ENCODE results near the gene COBL.

The COBL gene

DNA sequence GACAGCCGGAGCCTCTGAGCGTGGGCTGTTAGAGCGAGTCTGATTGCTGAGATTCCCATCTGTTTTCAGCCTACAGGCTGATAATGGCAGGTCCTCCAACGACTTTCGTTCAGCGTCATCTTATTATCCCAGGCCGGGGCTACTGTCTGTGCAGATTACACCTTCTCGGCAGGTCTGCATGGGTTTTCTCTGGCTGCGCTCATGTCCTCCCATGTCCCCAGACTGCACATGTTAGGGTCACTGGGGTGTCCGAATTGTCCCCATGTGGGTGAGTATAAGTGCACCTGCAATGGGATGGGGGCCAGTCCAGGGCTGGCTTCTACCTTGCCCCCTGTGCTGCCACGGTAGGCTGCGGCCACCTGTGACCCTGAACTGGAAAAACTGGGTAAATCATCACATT lies 257.8 kb downstream of the COBL start:
- no peaks in the 10 kb centered on the region for H3K36me3 ChIP-seq (ENCODE audit: control insufficient read depth, low read length)
- H4K20me1 ChIP-seq (ENCODE audit: control insufficient read depth, insufficient read depth, low read depth, low read length): no peaks in the 10 kb centered on the region
- H3K4me1 ChIP-seq (ENCODE audit: control insufficient read depth, low read length): no peaks in the 10 kb centered on the region
- H3F3A ChIP-seq (ENCODE audit: control insufficient read depth, insufficient read depth): no peaks in the 10 kb centered on the region
- H3K27ac ChIP-seq (ENCODE audit: low read depth, low read length): no peak overlapping the region
- no peaks in the 10 kb centered on the region for H3K27me3 ChIP-seq (ENCODE audit: control insufficient read depth, low read length)
- H3K4me3 ChIP-seq (ENCODE audit: low read length): no peak overlapping the region
- H3K9me2 ChIP-seq (replicated peaks; ENCODE audit: control insufficient read depth, low read length): no peaks in the 10 kb centered on the region
- TF ChIP-seq, protein P1, sequence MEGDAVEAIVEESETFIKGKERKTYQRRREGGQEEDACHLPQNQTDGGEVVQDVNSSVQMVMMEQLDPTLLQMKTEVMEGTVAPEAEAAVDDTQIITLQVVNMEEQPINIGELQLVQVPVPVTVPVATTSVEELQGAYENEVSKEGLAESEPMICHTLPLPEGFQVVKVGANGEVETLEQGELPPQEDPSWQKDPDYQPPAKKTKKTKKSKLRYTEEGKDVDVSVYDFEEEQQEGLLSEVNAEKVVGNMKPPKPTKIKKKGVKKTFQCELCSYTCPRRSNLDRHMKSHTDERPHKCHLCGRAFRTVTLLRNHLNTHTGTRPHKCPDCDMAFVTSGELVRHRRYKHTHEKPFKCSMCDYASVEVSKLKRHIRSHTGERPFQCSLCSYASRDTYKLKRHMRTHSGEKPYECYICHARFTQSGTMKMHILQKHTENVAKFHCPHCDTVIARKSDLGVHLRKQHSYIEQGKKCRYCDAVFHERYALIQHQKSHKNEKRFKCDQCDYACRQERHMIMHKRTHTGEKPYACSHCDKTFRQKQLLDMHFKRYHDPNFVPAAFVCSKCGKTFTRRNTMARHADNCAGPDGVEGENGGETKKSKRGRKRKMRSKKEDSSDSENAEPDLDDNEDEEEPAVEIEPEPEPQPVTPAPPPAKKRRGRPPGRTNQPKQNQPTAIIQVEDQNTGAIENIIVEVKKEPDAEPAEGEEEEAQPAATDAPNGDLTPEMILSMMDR (IDR thresholded peaks at IDR 0.05; ENCODE audit: low read depth, low read length, poor library complexity, severe bottlenecking): no peak
- TF ChIP-seq EZH2phosphoT487 (IDR thresholded peaks at IDR 0.05; ENCODE audit: borderline replicate concordance, low read length): no peak
- no peak overlapping the region for H3K4me2 ChIP-seq (ENCODE audit: low read length)
- no peaks in the 10 kb centered on the region for H3K79me2 ChIP-seq (ENCODE audit: control insufficient read depth, low read length)
- no peaks in the 10 kb centered on the region for H3K9me3 ChIP-seq (ENCODE audit: control insufficient read depth, insufficient read depth, low read length)

DNA sequence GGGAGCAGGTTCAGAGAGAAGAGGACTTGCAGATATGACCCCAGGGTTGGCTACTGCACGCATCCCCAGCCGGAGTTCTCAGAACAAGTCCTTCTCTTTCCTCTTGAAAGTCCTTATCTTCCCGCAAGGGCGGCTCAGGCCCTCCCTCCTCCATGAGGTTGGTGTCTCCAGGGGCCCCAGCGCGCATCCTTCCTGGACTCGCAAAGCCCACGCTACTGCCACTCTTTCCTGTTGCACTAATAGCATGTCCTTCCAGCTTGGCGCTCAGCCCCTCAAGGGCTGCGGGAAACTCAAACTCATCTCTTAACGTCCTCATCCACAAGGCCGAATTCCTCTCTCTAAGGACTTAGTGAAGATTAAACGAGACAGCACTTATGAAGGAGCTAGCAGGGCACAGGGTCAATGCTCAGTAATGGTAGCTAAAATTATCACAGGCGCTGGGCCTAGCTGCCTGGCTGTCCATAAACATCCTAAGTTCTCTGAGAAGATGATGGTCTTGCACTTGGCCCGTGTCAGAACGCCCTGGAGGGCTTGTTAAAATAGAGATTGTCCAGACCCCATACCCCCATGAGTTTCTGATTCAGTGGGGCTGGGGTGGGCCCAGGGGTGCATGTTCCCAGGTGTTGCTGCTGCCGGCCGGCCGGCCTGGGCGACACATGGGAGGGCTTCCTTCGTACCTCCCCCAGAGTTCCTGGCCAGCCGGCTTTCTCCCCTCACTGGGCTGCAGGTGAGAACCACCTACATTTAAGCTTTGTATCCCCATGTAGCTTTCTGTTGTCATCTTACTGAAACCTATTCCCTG lies 261.4 kb downstream of the COBL start:
- Histone ChIP-seq H3K4me2 (ENCODE audit: low read length) (no peak overlapping the region), H3K9me3 (ENCODE audit: control insufficient read depth, insufficient read depth, low read length) (no peaks in the 10 kb centered on the region), H3K36me3 (ENCODE audit: control insufficient read depth, low read length) (no peaks in the 10 kb centered on the region), H3K27ac (ENCODE audit: low read depth, low read length) (no peak overlapping the region), H3K9me2 (replicated peaks; ENCODE audit: control insufficient read depth, low read length) (no peaks in the 10 kb centered on the region), H3K27me3 (ENCODE audit: control insufficient read depth, low read length) (no peaks in the 10 kb centered on the region), H3K4me1 (ENCODE audit: control insufficient read depth, low read length) (no peaks in the 10 kb centered on the region), H3K79me2 (ENCODE audit: control insufficient read depth, low read length) (no peaks in the 10 kb centered on the region), H4K20me1 (ENCODE audit: control insufficient read depth, insufficient read depth, low read depth, low read length) (no peaks in the 10 kb centered on the region), H3K4me3 (ENCODE audit: low read length) (no peak overlapping the region), H3F3A (ENCODE audit: control insufficient read depth, insufficient read depth) (no peaks in the 10 kb centered on the region)
- TF ChIP-seq, protein P1 (IDR thresholded peaks at IDR 0.05; ENCODE audit: low read depth, low read length, poor library complexity, severe bottlenecking): no peak
- TF ChIP-seq EZH2phosphoT487 (IDR thresholded peaks at IDR 0.05; ENCODE audit: borderline replicate concordance, low read length): no peak

DNA sequence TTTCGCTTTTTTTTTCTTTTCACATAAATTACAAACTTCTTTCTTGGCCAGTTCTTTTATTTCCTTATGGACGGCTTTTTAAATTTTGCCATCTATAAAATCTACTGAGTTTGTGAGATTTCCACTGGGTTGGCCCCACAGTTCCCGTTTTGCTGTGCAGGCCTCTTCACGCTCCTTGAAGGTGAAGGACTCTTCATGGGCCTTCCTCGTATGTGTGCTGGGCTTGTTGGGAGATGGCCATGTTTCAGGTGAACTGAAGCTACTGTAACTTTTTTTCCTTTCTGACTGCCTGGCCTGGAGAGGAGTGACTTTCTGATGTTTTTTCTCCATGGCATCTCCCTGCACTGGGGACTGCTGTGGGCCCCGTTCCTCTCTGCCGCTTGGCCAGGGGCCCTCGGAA lies 262.4 kb downstream of the COBL start:
- no peaks in the 10 kb centered on the region for H3F3A ChIP-seq (ENCODE audit: control insufficient read depth, insufficient read depth)
- H3K9me2 ChIP-seq (replicated peaks; ENCODE audit: control insufficient read depth, low read length): no peaks in the 10 kb centered on the region
- no peak overlapping the region for H3K27ac ChIP-seq (ENCODE audit: low read depth, low read length)
- H3K79me2 ChIP-seq (ENCODE audit: control insufficient read depth, low read length): no peaks in the 10 kb centered on the region
- no peaks in the 10 kb centered on the region for H3K36me3 ChIP-seq (ENCODE audit: control insufficient read depth, low read length)
- no peak overlapping the region for H3K4me2 ChIP-seq (ENCODE audit: low read length)
- H3K27me3 ChIP-seq (ENCODE audit: control insufficient read depth, low read length): 0 out of 2 replicates have a peak, but pooled peaks cover 3% of the 10 kb centered on the region
- no peaks in the 10 kb centered on the region for H3K4me1 ChIP-seq (ENCODE audit: control insufficient read depth, low read length)
- H3K4me3 ChIP-seq (ENCODE audit: low read length): no peak overlapping the region
- TF ChIP-seq EZH2phosphoT487 (IDR thresholded peaks at IDR 0.05; ENCODE audit: borderline replicate concordance, low read length): no peak
- TF ChIP-seq, protein P1 (IDR thresholded peaks at IDR 0.05; ENCODE audit: low read depth, low read length, poor library complexity, severe bottlenecking): no peak
- H4K20me1 ChIP-seq (ENCODE audit: control insufficient read depth, insufficient read depth, low read depth, low read length): no peaks in the 10 kb centered on the region
- no peaks in the 10 kb centered on the region for H3K9me3 ChIP-seq (ENCODE audit: control insufficient read depth, insufficient read depth, low read length)
